ENCODE results near the gene BRD7. TPM values are rescaled to one million over a fixed set of nuclear protein-coding genes. Genes with fewer than 3 reads are reported as not detected.

Gene BRD7
- polyA plus RNA-seq, 3 donors = 11.4 to 33.0 (median 21.2) TPM

DNA sequence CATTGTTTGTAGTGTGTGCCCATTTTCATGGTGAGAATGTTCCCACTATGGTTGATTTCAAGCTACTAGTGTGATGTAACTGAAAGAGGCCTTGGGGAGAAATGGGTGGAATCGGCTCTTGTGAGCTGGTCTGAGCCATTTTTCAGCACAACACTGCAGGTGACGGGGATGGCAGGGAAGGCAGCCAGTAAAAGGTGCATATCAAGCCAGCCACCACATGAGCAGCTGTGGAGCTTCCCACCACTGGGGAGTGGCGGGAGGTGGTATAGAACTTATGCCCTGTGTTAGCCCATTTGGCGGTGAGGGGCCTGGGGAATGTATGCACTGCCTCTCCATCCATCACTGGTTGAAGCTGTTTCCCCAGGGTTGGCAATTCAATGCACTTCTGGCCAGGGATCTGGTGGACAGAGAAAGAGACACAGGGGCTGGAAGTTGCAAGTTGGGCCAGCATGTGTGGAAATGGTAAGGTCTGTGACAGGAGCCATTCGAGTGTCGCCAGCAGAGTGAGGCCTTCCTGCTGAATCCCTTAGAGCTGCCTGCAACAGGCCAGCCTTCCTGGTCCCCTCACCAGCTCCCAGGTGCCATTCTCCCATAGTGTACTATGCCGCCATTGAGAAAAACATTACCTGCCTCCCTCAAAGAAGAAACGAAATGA, 31.7 kb upstream of the BRD7 start:
- H2AFZ ChIP-seq (ENCODE audit: insufficient read depth, low read depth, low read length, poor library complexity, severe bottlenecking) = no peak overlapping the region
- no peaks in the 10 kb centered on the region for H3K36me3 ChIP-seq (replicated peaks in 1 of 2; ENCODE audit: control insufficient read depth in 1 of 2, insufficient read depth in 2 of 2, low read length in 2 of 2)
- no peaks in the 10 kb centered on the region for H3K9me3 ChIP-seq (replicated peaks in 1 of 2; ENCODE audit: control insufficient read depth in 1 of 2, insufficient read depth in 1 of 2, low read length in 2 of 2)
- Mint-ChIP-seq H3K4me3 (no peak overlapping the region), H3K4me1 (peaks cover 8% of the 10 kb centered on the region), H3K27ac (peak overlapping the region in 1 of 7 donors; percentile 15), H3K36me3 (no peaks in the 10 kb centered on the region), H3K9me3 (peaks cover 0 to 2% (median 0%) of the 10 kb centered on the region in 7 donors), H3K27me3 (ENCODE audit: low read depth in 3 of 3) (peaks cover 3 to 9% (median 4%) of the 10 kb centered on the region in 3 donors)
- no peak for DNase-seq
- H3K4me2 ChIP-seq (replicated peaks; ENCODE audit: extremely low read depth, low read length, poor library complexity, severe bottlenecking) = no peak overlapping the region
- no peak overlapping the region for H3K9ac ChIP-seq (ENCODE audit: insufficient read depth, low read length, poor library complexity, severe bottlenecking)
- no peaks in the 10 kb centered on the region for H3K27me3 ChIP-seq (ENCODE audit: control insufficient read depth in 2 of 2, insufficient read depth in 2 of 2, low read length in 2 of 2)
- H3K4me1 ChIP-seq (ENCODE audit: control insufficient read depth in 1 of 2, insufficient read depth in 2 of 2, low read length in 2 of 2) = peaks cover 0 to 6% of the 10 kb centered on the region in 2 donors
- intact Hi-C loops (cut with micrococcal nuclease) = no loop called here
- TF ChIP-seq, protein P1, sequence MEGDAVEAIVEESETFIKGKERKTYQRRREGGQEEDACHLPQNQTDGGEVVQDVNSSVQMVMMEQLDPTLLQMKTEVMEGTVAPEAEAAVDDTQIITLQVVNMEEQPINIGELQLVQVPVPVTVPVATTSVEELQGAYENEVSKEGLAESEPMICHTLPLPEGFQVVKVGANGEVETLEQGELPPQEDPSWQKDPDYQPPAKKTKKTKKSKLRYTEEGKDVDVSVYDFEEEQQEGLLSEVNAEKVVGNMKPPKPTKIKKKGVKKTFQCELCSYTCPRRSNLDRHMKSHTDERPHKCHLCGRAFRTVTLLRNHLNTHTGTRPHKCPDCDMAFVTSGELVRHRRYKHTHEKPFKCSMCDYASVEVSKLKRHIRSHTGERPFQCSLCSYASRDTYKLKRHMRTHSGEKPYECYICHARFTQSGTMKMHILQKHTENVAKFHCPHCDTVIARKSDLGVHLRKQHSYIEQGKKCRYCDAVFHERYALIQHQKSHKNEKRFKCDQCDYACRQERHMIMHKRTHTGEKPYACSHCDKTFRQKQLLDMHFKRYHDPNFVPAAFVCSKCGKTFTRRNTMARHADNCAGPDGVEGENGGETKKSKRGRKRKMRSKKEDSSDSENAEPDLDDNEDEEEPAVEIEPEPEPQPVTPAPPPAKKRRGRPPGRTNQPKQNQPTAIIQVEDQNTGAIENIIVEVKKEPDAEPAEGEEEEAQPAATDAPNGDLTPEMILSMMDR (IDR thresholded peaks at IDR 0.05) = no peak
- no peaks in the 10 kb centered on the region for H3K79me2 ChIP-seq (ENCODE audit: insufficient read depth, low read length)
- H4K20me1 ChIP-seq (ENCODE audit: insufficient read depth, low read length) = no peaks in the 10 kb centered on the region
- no peak overlapping the region for H3K27ac ChIP-seq (ENCODE audit: low read depth in 1 of 2, low read length in 2 of 2)
- H3K4me3 ChIP-seq (replicated peaks in 1 of 3; ENCODE audit: low read depth in 2 of 3, low read length in 3 of 3) = no peak overlapping the region
- WGBS (ENCODE audit: insufficient coverage) = 100% methylated on average over 2 of the region's 8 CpGs

DNA sequence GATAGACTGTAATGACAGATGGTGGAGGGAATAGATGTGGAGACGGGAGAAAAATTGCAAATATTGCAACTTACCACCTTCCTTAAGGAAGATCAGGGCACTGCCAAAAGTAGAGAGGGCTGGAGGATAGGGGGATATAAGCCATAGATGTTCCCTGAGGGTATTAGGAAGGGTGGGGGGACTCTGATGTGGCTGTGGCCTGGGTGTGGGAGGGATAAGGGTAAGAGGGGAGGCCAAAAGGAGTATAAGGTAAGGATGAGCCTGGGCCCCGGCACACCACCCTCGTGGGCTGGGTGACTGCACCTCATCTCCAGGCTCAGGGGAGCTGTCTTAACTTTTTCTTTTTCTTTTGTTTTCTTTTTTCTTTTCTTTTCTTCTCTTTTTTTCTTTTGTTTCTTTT, 30.6 kb upstream of the BRD7 start:
- no CpG with 5 or more reads among the region's 3 CpGs for WGBS (ENCODE audit: insufficient coverage)
- peaks cover 0 to 2% (median 0%) of the 10 kb centered on the region in 7 donors for H3K9me3 Mint-ChIP-seq
- H3K79me2 ChIP-seq (ENCODE audit: insufficient read depth, low read length) = no peaks in the 10 kb centered on the region
- H2AFZ ChIP-seq (ENCODE audit: insufficient read depth, low read depth, low read length, poor library complexity, severe bottlenecking) = no peak overlapping the region
- H3K4me3 Mint-ChIP-seq = no peak overlapping the region
- intact Hi-C loops (cut with micrococcal nuclease) = no loop called here
- no peak overlapping the region for H3K4me2 ChIP-seq (replicated peaks; ENCODE audit: extremely low read depth, low read length, poor library complexity, severe bottlenecking)
- H3K36me3 Mint-ChIP-seq = no peaks in the 10 kb centered on the region
- no peaks in the 10 kb centered on the region for H3K9me3 ChIP-seq (replicated peaks in 1 of 2; ENCODE audit: control insufficient read depth in 1 of 2, insufficient read depth in 1 of 2, low read length in 2 of 2)
- H3K27me3 ChIP-seq (ENCODE audit: control insufficient read depth in 2 of 2, insufficient read depth in 2 of 2, low read length in 2 of 2) = no peaks in the 10 kb centered on the region
- no peak overlapping the region for H3K9ac ChIP-seq (ENCODE audit: insufficient read depth, low read length, poor library complexity, severe bottlenecking)
- H3K36me3 ChIP-seq (replicated peaks in 1 of 2; ENCODE audit: control insufficient read depth in 1 of 2, insufficient read depth in 2 of 2, low read length in 2 of 2) = no peaks in the 10 kb centered on the region
- H3K4me3 ChIP-seq (replicated peaks in 1 of 3; ENCODE audit: low read depth in 2 of 3, low read length in 3 of 3) = no peak overlapping the region
- TF ChIP-seq, protein P1 (IDR thresholded peaks at IDR 0.05) = no peak
- peaks cover 0 to 6% of the 10 kb centered on the region in 2 donors for H3K4me1 ChIP-seq (ENCODE audit: control insufficient read depth in 1 of 2, insufficient read depth in 2 of 2, low read length in 2 of 2)
- no peaks in the 10 kb centered on the region for H4K20me1 ChIP-seq (ENCODE audit: insufficient read depth, low read length)
- no peak overlapping the region for H3K27ac Mint-ChIP-seq
- DNase-seq = no peak
- peaks cover 8% of the 10 kb centered on the region for H3K4me1 Mint-ChIP-seq
- H3K27ac ChIP-seq (ENCODE audit: low read depth in 1 of 2, low read length in 2 of 2) = no peak overlapping the region
- peaks cover 2 to 9% (median 3%) of the 10 kb centered on the region in 3 donors for H3K27me3 Mint-ChIP-seq (ENCODE audit: low read depth in 3 of 3)
